Measurements from ENCODE around the gene RPS4Y2. TPM values are rescaled to one million over a fixed set of nuclear protein-coding genes. Genes with fewer than 3 reads are reported as not detected.

The RPS4Y2 gene
- total RNA-seq, 4 donors from 2014 or later, result not detected

DNA sequence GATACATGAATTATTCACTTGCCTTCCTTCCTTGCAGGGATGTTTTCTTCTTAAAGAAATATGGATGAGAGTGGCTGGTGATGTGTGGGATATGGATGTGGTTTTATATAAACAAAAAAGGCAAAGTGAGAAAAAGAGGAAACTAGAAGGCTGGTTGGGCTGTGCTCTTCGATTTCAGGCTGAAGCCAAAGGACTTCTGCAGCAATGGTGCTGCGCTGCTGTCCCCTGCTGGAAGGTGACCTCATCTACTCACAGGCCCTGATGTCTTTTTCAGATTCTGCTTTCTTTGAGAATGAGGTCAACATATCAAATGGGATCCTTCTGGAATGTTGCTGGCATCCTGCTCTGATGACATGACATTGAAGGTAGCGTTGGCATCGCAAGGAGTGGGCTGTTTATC lies 15.3 kb upstream of the RPS4Y2 start:
- Histone ChIP-seq H3K4me1 (no peaks in the 10 kb centered on the region), H3K27me3 (no peaks in the 10 kb centered on the region), H3K36me3 (no peaks in the 10 kb centered on the region), H3K9me3 (no peaks in the 10 kb centered on the region), H3K27ac (no peak overlapping the region), H3K4me3 (no peak overlapping the region)
- DNase-seq, result no peak
- intact Hi-C loops (cut with DNase I; ENCODE audit: low total_unique reads), result no loop called here
- TF ChIP-seq, protein P1, sequence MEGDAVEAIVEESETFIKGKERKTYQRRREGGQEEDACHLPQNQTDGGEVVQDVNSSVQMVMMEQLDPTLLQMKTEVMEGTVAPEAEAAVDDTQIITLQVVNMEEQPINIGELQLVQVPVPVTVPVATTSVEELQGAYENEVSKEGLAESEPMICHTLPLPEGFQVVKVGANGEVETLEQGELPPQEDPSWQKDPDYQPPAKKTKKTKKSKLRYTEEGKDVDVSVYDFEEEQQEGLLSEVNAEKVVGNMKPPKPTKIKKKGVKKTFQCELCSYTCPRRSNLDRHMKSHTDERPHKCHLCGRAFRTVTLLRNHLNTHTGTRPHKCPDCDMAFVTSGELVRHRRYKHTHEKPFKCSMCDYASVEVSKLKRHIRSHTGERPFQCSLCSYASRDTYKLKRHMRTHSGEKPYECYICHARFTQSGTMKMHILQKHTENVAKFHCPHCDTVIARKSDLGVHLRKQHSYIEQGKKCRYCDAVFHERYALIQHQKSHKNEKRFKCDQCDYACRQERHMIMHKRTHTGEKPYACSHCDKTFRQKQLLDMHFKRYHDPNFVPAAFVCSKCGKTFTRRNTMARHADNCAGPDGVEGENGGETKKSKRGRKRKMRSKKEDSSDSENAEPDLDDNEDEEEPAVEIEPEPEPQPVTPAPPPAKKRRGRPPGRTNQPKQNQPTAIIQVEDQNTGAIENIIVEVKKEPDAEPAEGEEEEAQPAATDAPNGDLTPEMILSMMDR (IDR thresholded peaks at IDR 0.05), result no peak
- TF ChIP-seq POLR2A (IDR thresholded peaks at IDR 0.05), result no peak

DNA sequence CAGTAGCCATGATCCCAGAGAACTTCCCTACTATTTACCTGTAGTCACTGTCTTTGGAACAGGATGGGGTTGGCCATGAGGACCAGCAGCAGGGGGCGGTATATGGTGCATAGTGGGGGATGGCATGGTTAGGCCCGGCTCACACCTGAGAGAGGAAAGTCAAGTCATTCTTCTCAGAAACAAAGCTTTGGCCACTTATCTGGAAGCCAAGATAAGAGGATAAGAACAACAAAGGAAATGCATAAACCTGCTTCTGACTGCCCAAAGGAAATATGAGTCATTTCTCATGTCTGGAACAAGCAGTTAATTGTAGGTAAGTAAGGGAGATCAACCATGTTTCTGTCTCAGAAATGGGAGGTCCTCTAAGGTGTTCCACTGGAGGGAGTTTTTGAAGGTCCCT lies 10.8 kb upstream of the RPS4Y2 start:
- H3K9me3 ChIP-seq, result no peaks in the 10 kb centered on the region
- no peaks in the 10 kb centered on the region for H3K36me3 ChIP-seq
- no peak overlapping the region for H3K4me3 ChIP-seq
- no peak for TF ChIP-seq POLR2A (IDR thresholded peaks at IDR 0.05)
- TF ChIP-seq, protein P1 (IDR thresholded peaks at IDR 0.05), result no peak
- no peaks in the 10 kb centered on the region for H3K4me1 ChIP-seq
- no peaks in the 10 kb centered on the region for H3K27me3 ChIP-seq
- DNase-seq, result no peak
- intact Hi-C loops (cut with DNase I; ENCODE audit: low total_unique reads), result no loop called here
- no peak overlapping the region for H3K27ac ChIP-seq

DNA sequence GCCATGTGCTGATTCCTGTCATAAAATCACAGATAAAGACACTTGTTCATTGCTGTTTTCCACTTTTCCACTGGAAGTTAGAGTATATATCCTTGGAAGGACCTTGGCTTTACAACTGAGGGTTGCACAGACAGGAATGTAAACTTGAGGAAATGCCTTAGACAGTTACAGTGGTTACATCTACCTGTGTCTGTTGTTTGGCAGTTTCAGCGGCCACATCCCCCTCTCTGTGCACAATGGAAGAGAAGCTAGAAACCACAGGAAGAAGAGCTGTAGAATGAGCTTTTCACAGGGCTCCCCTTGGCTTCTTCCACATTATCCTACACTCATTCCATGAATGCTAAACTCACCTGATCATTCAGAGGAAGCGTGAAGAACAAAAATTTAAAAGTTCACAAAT lies 9.0 kb upstream of the RPS4Y2 start:
- Histone ChIP-seq H3K9me3 (no peaks in the 10 kb centered on the region), H3K27me3 (no peaks in the 10 kb centered on the region), H3K4me3 (no peak overlapping the region), H3K27ac (no peak overlapping the region), H3K4me1 (no peaks in the 10 kb centered on the region), H3K36me3 (no peaks in the 10 kb centered on the region)
- TF ChIP-seq, protein P1 (IDR thresholded peaks at IDR 0.05), result no peak
- no peak for TF ChIP-seq POLR2A (IDR thresholded peaks at IDR 0.05)
- no peak for DNase-seq
- intact Hi-C loops (cut with DNase I; ENCODE audit: low total_unique reads), result no loop called here

DNA sequence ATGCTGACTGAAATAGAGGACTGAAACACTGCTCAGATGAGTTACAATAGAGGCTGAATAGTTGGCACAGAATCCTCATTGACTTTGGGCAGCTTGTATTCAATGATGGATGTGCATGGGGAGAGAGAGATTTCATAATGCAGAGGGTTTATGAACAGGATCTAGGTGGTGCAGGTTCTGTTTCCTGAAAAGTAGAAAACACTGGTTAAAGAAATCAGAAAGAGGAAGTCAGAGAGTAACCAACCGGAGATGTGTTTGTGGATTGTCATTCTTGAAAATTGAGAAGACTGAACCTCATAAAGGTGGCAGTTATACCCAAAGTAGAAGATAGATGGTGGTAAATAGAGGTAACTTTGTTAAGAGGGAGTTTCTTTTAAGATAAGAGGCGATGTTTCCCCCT lies 8.0 kb downstream of the RPS4Y2 start:
- no peak overlapping the region for H3K27ac ChIP-seq
- H3K9me3 ChIP-seq, result no peaks in the 10 kb centered on the region
- intact Hi-C loops (cut with DNase I; ENCODE audit: low total_unique reads), result no loop called here
- TF ChIP-seq, protein P1 (IDR thresholded peaks at IDR 0.05), result no peak
- TF ChIP-seq POLR2A (IDR thresholded peaks at IDR 0.05), result no peak
- H3K36me3 ChIP-seq, result no peaks in the 10 kb centered on the region
- no peaks in the 10 kb centered on the region for H3K27me3 ChIP-seq
- H3K4me3 ChIP-seq, result no peak overlapping the region
- DNase-seq, result no peak
- H3K4me1 ChIP-seq, result no peaks in the 10 kb centered on the region

DNA sequence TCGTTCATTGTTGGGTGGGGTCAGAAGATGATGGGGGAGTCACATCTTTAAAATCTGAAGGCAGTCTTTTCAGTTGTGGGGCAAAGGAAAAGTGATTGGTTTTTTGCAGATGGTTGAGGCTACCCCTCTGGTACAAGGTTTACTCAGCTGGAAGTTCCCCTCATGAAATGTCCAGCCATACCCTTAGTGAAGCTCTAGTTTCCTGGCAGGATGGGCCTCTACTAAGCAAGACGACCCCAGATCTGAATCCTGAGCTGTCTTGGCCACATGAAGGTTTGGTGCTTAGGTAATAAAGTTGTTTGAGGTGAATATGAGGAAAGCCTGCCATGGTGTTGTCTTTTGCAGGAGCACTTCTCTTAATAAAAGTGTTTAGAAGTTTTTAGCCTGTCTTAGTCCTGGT lies 9.2 kb downstream of the RPS4Y2 start:
- H3K27me3 ChIP-seq, result no peaks in the 10 kb centered on the region
- TF ChIP-seq, protein P1 (IDR thresholded peaks at IDR 0.05), result no peak
- no peak for TF ChIP-seq POLR2A (IDR thresholded peaks at IDR 0.05)
- no peak for DNase-seq
- H3K27ac ChIP-seq, result no peak overlapping the region
- no peak overlapping the region for H3K4me3 ChIP-seq
- intact Hi-C loops (cut with DNase I; ENCODE audit: low total_unique reads), result no loop called here
- no peaks in the 10 kb centered on the region for H3K9me3 ChIP-seq
- H3K4me1 ChIP-seq, result no peaks in the 10 kb centered on the region
- no peaks in the 10 kb centered on the region for H3K36me3 ChIP-seq
